HFF-Myc (cell line): ENCODE results near the gene ACACB.

ENCODE experiments used
- DNase-seq: peaks from one replicate; pipeline ENCODE4 v3.0.0-alpha.2; 2011; ENCODE audit warnings: low read depth; ENCODE audit errors: extremely low read depth
- H3K4me3 ChIP-seq: replicated peaks from 2 replicates; pipeline ENCODE4 v1.5.1; 2011; ENCODE audit warnings: low read depth, mild to moderate bottlenecking, control low read depth, low read length
- CTCF ChIP-seq: IDR thresholded peaks from 2 replicates; pipeline ENCODE4 v1.5.1; 2012; ENCODE audit warnings: mild to moderate bottlenecking, low read depth, low read length, control low read depth; ENCODE audit errors: missing control alignments

The ACACB gene

GRCh38 chr12:109255377-109255776, 139.0 kb downstream of the ACACB start:
- no peak overlapping the region for H3K4me3 ChIP-seq
- no peak for DNase-seq
- no peak for TF ChIP-seq CTCF

- no peak overlapping the region for H3K4me3 ChIP-seq
- DNase-seq, result no peak
- TF ChIP-seq CTCF, result no peak
Measured at GRCh38 chr12:109256011-109256410, 139.6 kb downstream of the ACACB start.

- TF ChIP-seq CTCF, result no peak
- no peak overlapping the region for H3K4me3 ChIP-seq
- no peak for DNase-seq
Measured at GRCh38 chr12:109258201-109258600, 141.8 kb downstream of the ACACB start.

- no peak for TF ChIP-seq CTCF
- no peak overlapping the region for H3K4me3 ChIP-seq
- no peak for DNase-seq
Measured at GRCh38 chr12:109258607-109259544, 142.5 kb downstream of the ACACB start.

GRCh38 chr12:109259545-109259895, 143.1 kb downstream of the ACACB start:
- DNase-seq, result no peak
- H3K4me3 ChIP-seq, result no peak overlapping the region
- no peak for TF ChIP-seq CTCF

- no peak overlapping the region for H3K4me3 ChIP-seq
- no peak for DNase-seq
- TF ChIP-seq CTCF, result no peak
Measured at GRCh38 chr12:109261087-109261486, 144.7 kb downstream of the ACACB start.

- DNase-seq, result no peak
- no peak for TF ChIP-seq CTCF
- H3K4me3 ChIP-seq, result no peak overlapping the region
Measured at GRCh38 chr12:109261939-109262338, 145.6 kb downstream of the ACACB start.
